PC-3 (cell line): ENCODE measurements around the gene LPCAT4. TPM values are rescaled to one million over a fixed set of nuclear protein-coding genes. Genes with fewer than 3 reads are reported as not detected.

Experiments used
- ATAC-seq: fragments of 200-7000 bp; cut with Tn5 transposase; 2 replicates; pipeline ENCODE4 v1.9.1; 2020; ENCODE audit warnings: mild to moderate bottlenecking, moderate library complexity
- BruUV-seq: library from RNA; stranded (reverse); fragments of 400-500 nt; replicated peaks from 2 replicates; lab custom pipeline; 2021; lab: Mats Ljungman, UMichigan
- CTCF ChIA-PET: fragments of 300-600 bp; sonication (Branson Sonifier 250); formaldehyde crosslinking; loops from one replicate; lab custom pipeline; 2022; ENCODE audit warnings: antibody characterized with exemption; lab: Charles Lee
- POLR2A ChIA-PET: fragments of 300-600 bp; sonication (Branson Sonifier 250); formaldehyde crosslinking; loops from one replicate; lab custom pipeline; 2022; ENCODE audit warnings: antibody characterized with exemption; ENCODE audit not compliant: unreplicated experiment; lab: Charles Lee
- DNase-seq: peaks from one replicate; pipeline ENCODE4 v3.0.0-alpha.2; 2015
- H2AFZ ChIP-seq: fragments of 300-600 bp; sonication (generic); 2 replicates; pipeline ENCODE4 v1.6.0; 2016; ENCODE audit warnings: antibody characterized with exemption, low read length
- H3F3A ChIP-seq: fragments of 300-600 bp; sonication (generic); one replicate; pipeline ENCODE4 v1.6.0; 2017; ENCODE audit warnings: antibody characterized with exemption, low read length, control low read depth, mild to moderate bottlenecking; ENCODE audit not compliant: unreplicated experiment
- H3K27ac ChIP-seq: fragments of 300-600 bp; sonication (generic); 2 replicates; pipeline ENCODE4 v1.5.1; 2016; ENCODE audit warnings: mild to moderate bottlenecking, low read length
- H3K27me3 ChIP-seq: fragments of 300-600 bp; sonication (generic); 2 replicates; pipeline ENCODE4 v1.6.1; 2016; ENCODE audit warnings: low read length, mixed read lengths
- H3K36me3 ChIP-seq: fragments of 300-600 bp; sonication (generic); 2 replicates; pipeline ENCODE4 v1.6.1; 2016; ENCODE audit warnings: low read depth, mixed run types, low read length, mixed read lengths
- H3K4me1 ChIP-seq: fragments of 300-600 bp; sonication (generic); 2 replicates; pipeline ENCODE4 v1.5.1; 2016; ENCODE audit warnings: low read length; ENCODE audit not compliant: insufficient read depth
- H3K4me2 ChIP-seq: fragments of 300-600 bp; sonication (generic); 2 replicates; pipeline ENCODE4 v1.6.0; 2016; ENCODE audit warnings: low read length
- H3K4me3 ChIP-seq: fragments of 300-600 bp; sonication (generic); 2 replicates; pipeline ENCODE4 v1.5.1; 2016; ENCODE audit warnings: mild to moderate bottlenecking, low read length, mixed read lengths
- H3K79me2 ChIP-seq: fragments of 300-600 bp; sonication (generic); 2 replicates; pipeline ENCODE4 v1.6.1; 2017; ENCODE audit warnings: low read length, mixed read lengths
- H3K9ac ChIP-seq: fragments of 300-600 bp; sonication (generic); 2 replicates; pipeline ENCODE4 v1.6.0; 2016; ENCODE audit warnings: mild to moderate bottlenecking, low read length
- H3K9me2 ChIP-seq: fragments of 300-600 bp; sonication (generic); replicated peaks from 2 replicates; pipeline ENCODE4 v1.6.1; 2016; ENCODE audit warnings: mixed run types, low read length, mixed read lengths
- H3K9me3 ChIP-seq: fragments of 300-600 bp; sonication (generic); 2 replicates; pipeline ENCODE4 v1.6.1; 2016; ENCODE audit warnings: low read length, mixed read lengths
- H4K20me1 ChIP-seq: fragments of 300-600 bp; sonication (generic); 2 replicates; pipeline ENCODE4 v1.6.1; 2016; ENCODE audit warnings: low read length, mixed read lengths
- CTCF ChIP-seq: fragments of 300-600 bp; sonication (generic); conservative IDR thresholded peaks from 2 replicates; pipeline ENCODE4 v1.5.1; 2017; ENCODE audit warnings: antibody characterized with exemption, low read depth, mild to moderate bottlenecking, low read length
- EZH2 ChIP-seq: fragments of 300-600 bp; sonication (generic); IDR thresholded peaks from one replicate; pipeline ENCODE4 v1.6.1; 2017; ENCODE audit warnings: antibody characterized with exemption, mild to moderate bottlenecking, low read length; ENCODE audit not compliant: unreplicated experiment
- EZH2phosphoT487 ChIP-seq: fragments of 300-600 bp; sonication (generic); IDR thresholded peaks from 2 replicates; pipeline ENCODE4 v1.6.1; 2018; ENCODE audit warnings: mild to moderate bottlenecking, antibody characterized with exemption, low read length, borderline replicate concordance
- intact Hi-C: fragments of 100-400 bp; cut with micrococcal nuclease; formaldehyde crosslinking; loops from 2 replicates; pipeline ENCODE4 v1.9.0; 2023
- total RNA-seq: library from RNA; depleted of rRNA; stranded (reverse); fragments of >200 nt; gene quantifications from 2 replicates; pipeline ENCODE4 v1.2.3, GENCODE V29; 2014

LPCAT4 gene
- total RNA-seq, 1 experiment from 2014 or later = 37.0 TPM

DNA sequence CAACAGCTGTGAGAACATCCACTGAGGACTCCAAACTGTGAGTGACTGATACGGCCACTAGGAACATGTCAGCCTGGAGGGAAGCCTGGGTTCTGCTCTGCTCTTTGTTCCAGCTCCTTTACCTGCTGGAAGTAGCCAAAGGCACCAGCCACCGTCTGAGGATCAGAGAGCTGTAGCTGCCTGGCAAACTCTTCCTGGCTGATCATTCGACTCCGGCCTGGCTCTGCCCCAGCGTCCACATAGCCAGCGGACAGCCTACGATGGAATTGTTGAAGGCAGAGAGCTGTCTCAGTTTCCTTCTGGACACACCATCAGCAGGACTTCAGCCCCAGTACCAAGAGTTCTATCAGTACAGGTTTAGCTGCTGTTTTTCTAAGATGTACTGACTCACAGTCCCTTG lies 5.7 kb downstream of the LPCAT4 start:
- no peak overlapping the region for H3K4me2 ChIP-seq
- no peak for TF ChIP-seq CTCF
- TF ChIP-seq EZH2phosphoT487 = no peak
- TF ChIP-seq EZH2 = no peak
- CTCF ChIA-PET = no interaction called here
- H3K79me2 ChIP-seq = peaks cover 35% of the 10 kb centered on the region
- POLR2A ChIA-PET = no interaction called here
- H3K27ac ChIP-seq = peak overlapping the region; percentile 30
- no peaks in the 10 kb centered on the region for H3K27me3 ChIP-seq
- no peaks in the 10 kb centered on the region for H3K9me3 ChIP-seq
- no peaks in the 10 kb centered on the region for H3F3A ChIP-seq
- H3K36me3 ChIP-seq = peaks cover 44% of the 10 kb centered on the region
- DNase-seq (no peak), ATAC-seq (no peak)
- H3K4me3 ChIP-seq = no peak overlapping the region
- peaks cover 23% of the 10 kb centered on the region; the same call in 1 of the 2 replicates for H4K20me1 ChIP-seq
- H2AFZ ChIP-seq = no peak overlapping the region
- peaks cover 58% of the 10 kb centered on the region for H3K4me1 ChIP-seq
- no peaks in the 10 kb centered on the region for H3K9me2 ChIP-seq
- BruUV-seq = no TSS peak
- intact Hi-C loops = no loop called here
- H3K9ac ChIP-seq = no peak overlapping the region

DNA sequence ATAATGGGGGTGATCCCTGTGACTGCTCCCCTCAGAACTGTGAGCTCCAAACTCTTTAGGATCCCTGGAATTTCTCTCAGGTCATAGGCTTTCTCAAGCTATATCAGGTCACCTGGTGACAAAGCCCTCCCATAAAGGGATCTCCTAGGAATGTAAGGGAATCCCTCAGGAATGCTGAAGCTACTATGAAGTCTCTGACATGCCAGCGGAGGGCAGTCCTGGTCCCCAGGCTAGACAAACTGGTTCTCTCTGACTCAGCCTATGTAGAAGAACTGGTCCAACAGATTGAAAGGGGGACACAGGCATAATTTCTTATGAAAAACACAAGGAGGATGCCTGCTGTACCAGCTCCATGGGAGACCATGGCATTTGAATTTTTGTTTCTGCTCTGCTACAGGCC lies 6.7 kb downstream of the LPCAT4 start:
- Histone ChIP-seq H2AFZ (no peak overlapping the region), H3K27ac (peak overlapping the region; percentile 49), H4K20me1 (peaks cover 14% of the 10 kb centered on the region; the same call in 1 of the 2 replicates), H3K4me1 (peaks cover 50% of the 10 kb centered on the region), H3K27me3 (no peaks in the 10 kb centered on the region), H3K9ac (no peak overlapping the region), H3K4me2 (peak overlapping the region; percentile 58), H3K36me3 (peaks cover 44% of the 10 kb centered on the region), H3K9me2 (no peaks in the 10 kb centered on the region), H3K79me2 (peaks cover 26% of the 10 kb centered on the region), H3K4me3 (no peak overlapping the region), H3F3A (no peaks in the 10 kb centered on the region), H3K9me3 (no peaks in the 10 kb centered on the region)
- ATAC-seq = peak; percentile 65
- TF ChIP-seq CTCF (peak; percentile 34), EZH2phosphoT487 (no peak)
- peak; percentile 98 for DNase-seq
- intact Hi-C loops = no loop called here
- CTCF ChIA-PET = interaction anchor here (0.5 kb wide), 1 partner anchor 1392 kb away, joined by 19 read pairs; no protein-coding TSS in a partner anchor
- BruUV-seq = no TSS peak
- POLR2A ChIA-PET = interaction anchor here (0.8 to 0.9 kb wide), 2 partner anchors 17 to 237 kb away, joined by 3 to 6 read pairs; partner anchors contain the start of genes NOP10 and NUTM1

GRCh38 chr15:34359416-34359815 lies 7.6 kb downstream of the LPCAT4 start:
- TF ChIP-seq EZH2 = no peak
- no peak for TF ChIP-seq EZH2phosphoT487
- no peak for TF ChIP-seq CTCF
- POLR2A ChIA-PET = interaction anchor here (0.9 kb wide), 1 partner anchor 16 kb away, joined by 3 read pairs; the partner anchor contains the start of genes NOP10 and NUTM1
- Histone ChIP-seq H3K36me3 (peaks cover 42% of the 10 kb centered on the region), H3K4me3 (no peak overlapping the region), H2AFZ (no peak overlapping the region), H4K20me1 (0 out of 2 replicates have a peak, but pooled peaks cover 8% of the 10 kb centered on the region), H3K27ac (peak overlapping the region; percentile 49), H3K9me3 (no peaks in the 10 kb centered on the region), H3K4me1 (peaks cover 43% of the 10 kb centered on the region), H3K9ac (no peak overlapping the region), H3K9me2 (no peaks in the 10 kb centered on the region), H3K4me2 (peak overlapping the region; percentile 58; the same call in 1 of the 2 replicates), H3K79me2 (peaks cover 17% of the 10 kb centered on the region; the same call in 1 of the 2 replicates), H3K27me3 (no peaks in the 10 kb centered on the region), H3F3A (no peaks in the 10 kb centered on the region)
- DNase-seq (peak; percentile 68), ATAC-seq (peak; percentile 90)
- intact Hi-C loops = no loop called here
- TSS peak; percentile 26 for BruUV-seq
- CTCF ChIA-PET = interaction anchor here (0.6 kb wide), 1 partner anchor 249 kb away, joined by 3 read pairs; no protein-coding TSS in a partner anchor
